ENCODE results near the gene ACYP2.

DNA sequence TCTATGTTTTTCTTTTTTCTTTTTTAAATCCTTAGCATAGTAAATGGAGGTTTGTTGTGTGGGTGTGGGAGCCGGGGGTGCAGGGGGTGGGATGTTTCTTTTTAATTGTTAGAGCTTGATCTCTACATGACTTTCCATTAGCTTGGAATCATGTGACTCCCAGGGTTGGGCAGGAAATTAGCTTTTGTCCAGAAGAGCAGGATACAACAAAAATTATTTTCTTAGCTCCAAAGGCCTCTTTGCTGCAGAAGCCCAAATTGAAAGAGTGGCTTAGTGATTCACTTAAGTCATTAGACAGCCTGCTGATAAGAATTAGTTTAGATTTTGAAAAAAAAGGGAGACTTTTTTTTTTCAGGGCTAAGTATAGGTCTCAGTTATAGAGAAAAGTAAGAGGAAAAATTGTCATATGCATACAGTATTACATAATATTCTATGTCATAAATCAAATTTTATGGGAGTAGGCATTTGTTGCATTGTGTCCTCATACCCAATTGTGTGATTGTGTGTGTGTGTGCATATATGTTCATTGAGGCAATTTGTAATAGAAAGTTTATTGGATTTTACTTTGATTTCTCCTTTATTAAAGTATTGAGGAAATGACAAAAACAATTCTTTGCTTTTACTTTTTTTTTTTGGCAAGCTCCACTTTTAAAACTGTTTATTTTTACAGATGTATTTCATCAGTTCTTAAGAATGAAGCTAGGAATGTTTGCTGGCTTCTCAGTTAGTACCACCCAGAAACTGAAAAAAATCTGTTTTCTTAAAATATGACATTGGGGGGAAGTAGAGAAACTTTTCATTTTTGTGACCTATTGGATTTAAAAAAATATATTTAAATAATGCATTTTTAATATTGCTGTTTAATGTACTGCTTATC, 93.2 kb downstream of the ACYP2 start:
- TF ChIP-seq, protein P1, sequence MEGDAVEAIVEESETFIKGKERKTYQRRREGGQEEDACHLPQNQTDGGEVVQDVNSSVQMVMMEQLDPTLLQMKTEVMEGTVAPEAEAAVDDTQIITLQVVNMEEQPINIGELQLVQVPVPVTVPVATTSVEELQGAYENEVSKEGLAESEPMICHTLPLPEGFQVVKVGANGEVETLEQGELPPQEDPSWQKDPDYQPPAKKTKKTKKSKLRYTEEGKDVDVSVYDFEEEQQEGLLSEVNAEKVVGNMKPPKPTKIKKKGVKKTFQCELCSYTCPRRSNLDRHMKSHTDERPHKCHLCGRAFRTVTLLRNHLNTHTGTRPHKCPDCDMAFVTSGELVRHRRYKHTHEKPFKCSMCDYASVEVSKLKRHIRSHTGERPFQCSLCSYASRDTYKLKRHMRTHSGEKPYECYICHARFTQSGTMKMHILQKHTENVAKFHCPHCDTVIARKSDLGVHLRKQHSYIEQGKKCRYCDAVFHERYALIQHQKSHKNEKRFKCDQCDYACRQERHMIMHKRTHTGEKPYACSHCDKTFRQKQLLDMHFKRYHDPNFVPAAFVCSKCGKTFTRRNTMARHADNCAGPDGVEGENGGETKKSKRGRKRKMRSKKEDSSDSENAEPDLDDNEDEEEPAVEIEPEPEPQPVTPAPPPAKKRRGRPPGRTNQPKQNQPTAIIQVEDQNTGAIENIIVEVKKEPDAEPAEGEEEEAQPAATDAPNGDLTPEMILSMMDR (IDR thresholded peaks at IDR 0.05; ENCODE audit: borderline replicate concordance, extremely low read depth, low read length, poor library complexity, severe bottlenecking) = no peak
- TF ChIP-seq EZH2 (IDR thresholded peaks at IDR 0.05; ENCODE audit: borderline replicate concordance, low read depth, low read length, severe bottlenecking) = no peak

Data from DND-41 (cell line).